AG10803 (cell line): ENCODE measurements around the gene RASSF4.

ENCODE experiments used
- DNase-seq: peaks from one replicate; pipeline ENCODE4 v3.0.0; 2010; ENCODE audit warnings: low read depth
- H3K4me3 ChIP-seq: 2 replicates; pipeline ENCODE4 v1.5.1; 2011; ENCODE audit warnings: mild to moderate bottlenecking, low read length, control low read depth
- TF ChIP-seq, protein P1 (sequence below): conservative IDR thresholded peaks from 2 replicates; pipeline ENCODE4 v1.5.1; 2011; ENCODE audit warnings: mild to moderate bottlenecking, low read length, control low read depth, inconsistent platforms

The RASSF4 gene

DNA sequence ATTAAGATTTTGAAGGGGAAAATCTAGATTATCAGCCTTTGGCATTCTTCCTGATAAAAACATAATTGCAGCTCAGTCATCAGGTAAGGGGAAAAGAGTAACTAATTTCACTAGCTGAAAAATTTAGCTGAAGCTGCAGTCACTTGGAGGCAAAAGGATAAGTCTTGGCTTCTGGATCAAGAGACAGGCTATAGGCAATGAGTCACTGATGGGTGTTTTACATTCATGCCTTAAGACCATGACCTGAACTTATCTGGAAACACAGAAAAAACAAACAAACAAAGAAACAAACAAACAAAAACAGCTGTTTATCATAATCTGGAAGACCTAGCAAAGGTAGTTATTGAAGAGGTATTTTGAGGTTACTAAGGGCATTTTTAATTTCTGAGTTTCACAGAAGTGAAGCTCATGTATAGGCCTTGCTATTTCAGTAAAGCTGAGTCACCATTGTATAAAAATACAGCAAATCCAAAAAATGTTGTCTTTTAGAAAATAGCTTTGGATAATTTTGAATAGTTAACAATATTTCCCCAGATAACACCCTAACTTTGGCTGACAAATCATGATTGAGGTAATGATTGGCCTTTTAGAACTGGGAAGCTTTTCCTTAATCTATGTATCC lies 81.4 kb downstream of the RASSF4 start:
- TF ChIP-seq, protein P1, sequence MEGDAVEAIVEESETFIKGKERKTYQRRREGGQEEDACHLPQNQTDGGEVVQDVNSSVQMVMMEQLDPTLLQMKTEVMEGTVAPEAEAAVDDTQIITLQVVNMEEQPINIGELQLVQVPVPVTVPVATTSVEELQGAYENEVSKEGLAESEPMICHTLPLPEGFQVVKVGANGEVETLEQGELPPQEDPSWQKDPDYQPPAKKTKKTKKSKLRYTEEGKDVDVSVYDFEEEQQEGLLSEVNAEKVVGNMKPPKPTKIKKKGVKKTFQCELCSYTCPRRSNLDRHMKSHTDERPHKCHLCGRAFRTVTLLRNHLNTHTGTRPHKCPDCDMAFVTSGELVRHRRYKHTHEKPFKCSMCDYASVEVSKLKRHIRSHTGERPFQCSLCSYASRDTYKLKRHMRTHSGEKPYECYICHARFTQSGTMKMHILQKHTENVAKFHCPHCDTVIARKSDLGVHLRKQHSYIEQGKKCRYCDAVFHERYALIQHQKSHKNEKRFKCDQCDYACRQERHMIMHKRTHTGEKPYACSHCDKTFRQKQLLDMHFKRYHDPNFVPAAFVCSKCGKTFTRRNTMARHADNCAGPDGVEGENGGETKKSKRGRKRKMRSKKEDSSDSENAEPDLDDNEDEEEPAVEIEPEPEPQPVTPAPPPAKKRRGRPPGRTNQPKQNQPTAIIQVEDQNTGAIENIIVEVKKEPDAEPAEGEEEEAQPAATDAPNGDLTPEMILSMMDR, result no peak
- H3K4me3 ChIP-seq, result no peak overlapping the region
- DNase-seq, result no peak

DNA sequence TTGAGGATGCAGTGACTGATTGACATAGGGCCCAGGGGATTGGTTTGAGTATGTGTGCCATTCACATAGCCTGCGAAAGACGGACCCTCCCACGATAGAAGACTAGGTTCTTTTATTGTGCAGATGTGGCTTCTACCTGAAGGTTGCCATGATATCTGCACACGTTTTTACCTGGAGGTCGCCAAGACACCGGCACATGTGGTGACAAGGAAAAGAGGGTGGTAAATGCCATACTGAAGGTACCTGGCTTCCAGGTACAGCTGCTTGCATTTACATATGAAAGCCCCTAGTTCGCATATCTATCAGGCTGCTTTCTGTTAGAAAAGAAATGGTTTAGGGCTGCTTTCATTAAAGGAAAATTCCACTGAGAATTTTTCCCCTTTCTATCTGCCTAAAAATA lies 84.7 kb downstream of the RASSF4 start:
- H3K4me3 ChIP-seq, result no peak overlapping the region
- TF ChIP-seq, protein P1, result no peak
- DNase-seq, result no peak
